Sigmoid colon (tissue), 7 donors: ENCODE measurements around the gene MALAT1. TPM values are rescaled to one million over a fixed set of nuclear protein-coding genes. Genes with fewer than 3 reads are reported as not detected.

ENCODE experiments used
- DNase-seq: peaks from one replicate; pipeline ENCODE4 v3.0.0-alpha.2; 2019
- H3K27ac ChIP-seq, 4 donors: fragments of 200-600 bp; sonication (generic); one replicate each; pipeline ENCODE4 v1.5.1; 2016 to 2019; ENCODE audit warnings: mild to moderate bottlenecking in 1 of 4
- H3K27me3 ChIP-seq, 3 donors: fragments of 200-600 bp; sonication (generic); one replicate each; pipeline ENCODE4 v1.5.1; 2019; ENCODE audit warnings: mild to moderate bottlenecking in 1 of 3
- H3K36me3 ChIP-seq, 4 donors: fragments of 200-600 bp; sonication (generic); one replicate each; pipeline ENCODE4 v1.5.1; 2016 to 2019
- H3K4me1 ChIP-seq, 4 donors: fragments of 200-600 bp; sonication (generic); one replicate each; pipeline ENCODE4 v1.5.1; 2017 to 2019
- H3K4me3 ChIP-seq, 4 donors: fragments of 200-600 bp; sonication (generic); one replicate each; pipeline ENCODE4 v1.5.1; 2017 to 2019; ENCODE audit warnings: mild to moderate bottlenecking in 2 of 4, moderate library complexity in 1 of 4
- H3K9me3 ChIP-seq, 4 donors: fragments of 200-600 bp in 3 of 4; sonication (generic) in 3 of 4; one replicate each; pipeline versions ENCODE4 v1.5.1 to v1.6.1; 2013 to 2019
- EP300 ChIP-seq, 4 donors: sonication (generic); formaldehyde crosslinking; IDR thresholded peaks; one replicate each; pipeline ENCODE4 v1.6.1; 2017; ENCODE audit warnings: antibody characterized with exemption in 4 of 4
- POLR2A ChIP-seq, 2 donors: fragments of 450-650 bp; IDR thresholded peaks; one replicate each; pipeline ENCODE4 v1.6.1; 2016; ENCODE audit warnings: antibody characterized with exemption in 2 of 2, mild to moderate bottlenecking in 2 of 2, moderate library complexity in 2 of 2
- POLR2AphosphoS5 ChIP-seq, 4 donors: sonication (generic); formaldehyde crosslinking; IDR thresholded peaks; one replicate each; pipeline ENCODE4 v1.6.1; 2017; ENCODE audit warnings: antibody characterized with exemption in 4 of 4
- WGBS, 2 donors: extraction: QIAGEN DNeasy Blood & Tissue Kit; methylation state at CpG; one replicate each; pipeline ENCODE4 v1.1.7; 2013; 5-methylcytosine and 5-hydroxymethylcytosine counted together
- intact Hi-C: fragments of 100-400 bp; cut with DNase I; formaldehyde crosslinking; loops from one replicate; pipeline ENCODE4 v1.15.1; 2023
- polyA plus RNA-seq, 3 donors: library from polyadenylated mRNA; stranded (reverse); fragments of 200-250 nt; gene quantifications; one replicate each; pipeline ENCODE4 v1.2.3, GENCODE V29; 2013
- total RNA-seq, 4 donors: library from RNA; depleted of rRNA; stranded (reverse); fragments of >200 nt; gene quantifications; one replicate each; pipeline ENCODE4 v1.1.0, GENCODE V29; 2016
- TF ChIP-seq, protein P1 (sequence below), 4 experiments: fragments of 450-650 bp in 3 of 4; fragments of 200-600 bp in 1 of 4; IDR thresholded peaks; one replicate each; pipeline ENCODE4 v1.5.1; 2016 to 2019; ENCODE audit warnings: antibody characterized with exemption in 4 of 4, mild to moderate bottlenecking in 3 of 4, moderate library complexity in 2 of 4
- donor health status: healthy with polysubstance abuse.
- donor health status: Bipolar disorder and iron deficiency.
- donor health status: healthy.

MALAT1 gene
- total and polyA plus RNA-seq, 7 donors, result 6.6 to 32,672 (median 10,511) TPM

DNA sequence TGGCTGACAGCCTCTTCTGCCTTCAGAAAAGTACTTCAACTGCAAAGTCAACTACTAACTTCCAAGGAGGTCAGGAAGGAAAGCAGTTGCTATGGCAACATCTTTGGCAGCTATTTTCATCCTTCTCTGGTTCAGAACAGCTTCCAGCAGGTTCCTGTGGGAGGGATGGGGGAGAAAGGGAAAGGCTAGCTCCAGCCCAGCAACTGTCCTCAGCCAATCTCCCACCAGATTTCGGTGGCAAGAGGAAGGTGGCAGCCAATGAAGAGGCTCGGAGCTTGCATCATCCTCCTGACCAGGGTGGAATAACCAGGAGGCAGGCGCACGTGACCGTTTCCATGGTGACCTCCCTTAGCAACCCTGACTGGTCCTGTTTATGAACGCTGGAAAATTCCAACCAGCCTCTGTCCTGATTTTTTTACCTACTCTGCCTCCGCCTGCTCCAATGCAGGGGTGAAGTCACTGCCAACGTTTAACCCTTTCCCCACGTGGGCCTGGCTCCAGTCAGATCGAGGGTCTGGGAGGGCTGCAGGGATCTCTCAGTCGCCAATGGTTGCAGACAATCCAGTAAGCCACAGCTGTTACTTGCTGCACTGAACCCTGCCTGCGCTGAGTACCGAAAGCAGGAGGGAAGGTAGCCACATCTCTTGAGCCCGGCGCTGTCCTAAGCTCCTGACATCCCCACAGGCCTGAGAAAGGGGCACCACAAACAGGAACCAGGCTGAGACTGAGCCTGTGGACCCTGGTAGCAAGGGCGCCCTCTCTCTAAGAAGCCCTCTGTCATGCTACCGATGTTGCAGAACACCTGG lies 11.2 kb upstream of the MALAT1 start:
- intact Hi-C loops, result no loop called here
- Histone ChIP-seq H3K27me3 (no peaks in the 10 kb centered on the region), H3K27ac (peak overlapping the region; percentile 92 to 100 (median 97)), H3K36me3 (no peaks in the 10 kb centered on the region), H3K4me3 (peak overlapping the region in 3 of 4 donors; percentile 17 to 32 (median 19)), H3K9me3 (no peaks in the 10 kb centered on the region), H3K4me1 (peaks cover 4 to 91% (median 86%) of the 10 kb centered on the region in 4 donors)
- 5 to 15% methylated on average over 17 of the region's 17 CpGs for WGBS, 2 donors
- DNase-seq, result peak; percentile 100
- TF ChIP-seq EP300 (IDR thresholded peaks at IDR 0.05) (peak in 3 of 4 donors; percentile 27 to 98 (median 66)), POLR2A (IDR thresholded peaks at IDR 0.05) (no peak), POLR2AphosphoS5 (IDR thresholded peaks at IDR 0.05) (peak; percentile 51 to 91 (median 66))
- TF ChIP-seq, protein P1, sequence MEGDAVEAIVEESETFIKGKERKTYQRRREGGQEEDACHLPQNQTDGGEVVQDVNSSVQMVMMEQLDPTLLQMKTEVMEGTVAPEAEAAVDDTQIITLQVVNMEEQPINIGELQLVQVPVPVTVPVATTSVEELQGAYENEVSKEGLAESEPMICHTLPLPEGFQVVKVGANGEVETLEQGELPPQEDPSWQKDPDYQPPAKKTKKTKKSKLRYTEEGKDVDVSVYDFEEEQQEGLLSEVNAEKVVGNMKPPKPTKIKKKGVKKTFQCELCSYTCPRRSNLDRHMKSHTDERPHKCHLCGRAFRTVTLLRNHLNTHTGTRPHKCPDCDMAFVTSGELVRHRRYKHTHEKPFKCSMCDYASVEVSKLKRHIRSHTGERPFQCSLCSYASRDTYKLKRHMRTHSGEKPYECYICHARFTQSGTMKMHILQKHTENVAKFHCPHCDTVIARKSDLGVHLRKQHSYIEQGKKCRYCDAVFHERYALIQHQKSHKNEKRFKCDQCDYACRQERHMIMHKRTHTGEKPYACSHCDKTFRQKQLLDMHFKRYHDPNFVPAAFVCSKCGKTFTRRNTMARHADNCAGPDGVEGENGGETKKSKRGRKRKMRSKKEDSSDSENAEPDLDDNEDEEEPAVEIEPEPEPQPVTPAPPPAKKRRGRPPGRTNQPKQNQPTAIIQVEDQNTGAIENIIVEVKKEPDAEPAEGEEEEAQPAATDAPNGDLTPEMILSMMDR (IDR thresholded peaks at IDR 0.05), result no peak

DNA sequence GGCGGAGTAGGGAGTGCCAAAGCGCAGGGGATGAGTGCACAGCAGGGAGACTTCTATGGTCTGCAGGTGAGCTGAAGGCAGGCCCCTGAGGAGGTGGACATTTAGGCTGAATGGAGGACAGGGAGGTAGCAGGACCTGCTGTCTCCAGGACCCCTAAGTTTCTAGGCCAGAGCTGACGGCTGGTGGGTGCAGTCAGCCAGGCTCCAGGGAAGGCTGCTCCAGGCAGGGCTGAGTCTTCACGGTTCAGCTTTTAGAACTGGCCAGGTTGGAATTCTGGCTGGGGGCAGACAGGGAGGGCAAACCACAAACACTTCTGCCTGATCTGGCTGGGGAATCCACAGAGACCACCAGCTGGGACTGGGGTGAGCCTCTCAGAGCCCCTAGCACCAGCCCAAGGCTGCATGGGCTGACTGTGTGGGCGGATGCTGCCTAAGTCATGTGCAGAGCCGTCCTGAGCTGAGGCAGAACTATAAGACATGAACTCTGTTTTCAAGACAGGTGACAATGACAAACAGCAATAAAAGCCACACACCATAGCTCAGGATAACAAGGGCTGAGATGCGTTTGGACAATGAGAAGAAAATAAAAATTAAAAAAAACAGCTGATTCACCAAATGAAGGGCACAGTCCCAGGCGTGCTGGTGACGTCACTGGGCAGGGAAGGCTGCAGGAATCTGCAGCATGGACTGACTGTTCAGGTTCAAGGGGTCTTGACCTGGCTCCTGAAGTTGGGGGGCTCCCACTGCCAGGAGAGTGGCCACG lies 10.4 kb upstream of the MALAT1 start:
- Histone ChIP-seq H3K9me3 (no peaks in the 10 kb centered on the region), H3K4me3 (peak overlapping the region in 3 of 4 donors; percentile 17 to 32 (median 19)), H3K27ac (peak overlapping the region; percentile 92 to 100 (median 97)), H3K4me1 (peaks cover 4 to 92% (median 90%) of the 10 kb centered on the region in 4 donors), H3K36me3 (no peaks in the 10 kb centered on the region), H3K27me3 (no peaks in the 10 kb centered on the region)
- peak; percentile 88 for DNase-seq
- 16 to 44% methylated on average over 10 of the region's 10 CpGs for WGBS, 2 donors
- TF ChIP-seq POLR2AphosphoS5 (IDR thresholded peaks at IDR 0.05), result peak in 2 of 4 donors; percentile 19 to 40
- no peak for TF ChIP-seq POLR2A (IDR thresholded peaks at IDR 0.05)
- TF ChIP-seq, protein P1 (IDR thresholded peaks at IDR 0.05), result no peak
- TF ChIP-seq EP300 (IDR thresholded peaks at IDR 0.05), result peak in 2 of 4 donors; percentile 53 to 75
- intact Hi-C loops, result no loop called here

DNA sequence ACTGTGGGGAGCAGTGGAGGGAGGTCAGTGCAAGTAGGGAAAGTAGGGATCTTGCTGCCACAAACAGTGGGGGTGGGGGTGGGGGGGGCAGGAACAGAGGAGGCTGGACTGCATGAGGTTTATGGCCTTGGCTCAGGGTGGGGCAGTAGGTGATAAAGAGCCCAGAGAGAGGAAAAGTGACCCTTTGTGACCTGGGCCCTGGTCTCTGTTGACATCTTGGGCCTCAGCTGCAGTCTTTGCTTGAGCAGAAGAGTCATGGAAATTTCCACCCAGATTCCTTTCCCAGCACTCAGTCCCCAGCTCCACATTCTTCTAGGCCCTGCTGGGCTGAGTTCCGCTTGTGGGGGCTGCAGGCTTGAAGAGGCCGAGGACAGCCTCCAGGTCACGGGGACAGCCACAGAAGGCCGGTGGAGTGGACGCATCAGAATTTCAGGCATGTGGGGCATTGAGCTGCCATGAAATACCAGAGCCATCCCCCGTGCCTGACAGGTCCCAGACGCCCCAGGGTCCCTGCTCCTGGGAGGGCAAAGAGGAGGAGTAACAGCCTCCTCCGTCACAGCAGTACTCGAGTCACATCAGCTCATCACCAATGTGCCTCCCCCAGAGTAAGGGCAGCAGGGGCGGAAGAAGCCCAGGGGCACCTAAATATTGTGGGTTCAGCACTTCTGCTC lies 9.7 kb upstream of the MALAT1 start:
- Histone ChIP-seq H3K4me3 (no peak overlapping the region), H3K27me3 (no peaks in the 10 kb centered on the region), H3K4me1 (peaks cover 4 to 94% (median 93%) of the 10 kb centered on the region in 4 donors), H3K9me3 (no peaks in the 10 kb centered on the region), H3K36me3 (no peaks in the 10 kb centered on the region), H3K27ac (peak overlapping the region; percentile 92 to 100 (median 97))
- intact Hi-C loops, result no loop called here
- DNase-seq, result peak; percentile 89
- TF ChIP-seq, protein P1 (IDR thresholded peaks at IDR 0.05), result no peak
- TF ChIP-seq POLR2A (IDR thresholded peaks at IDR 0.05), result no peak
- TF ChIP-seq POLR2AphosphoS5 (IDR thresholded peaks at IDR 0.05), result peak; percentile 49 to 74 (median 66)
- TF ChIP-seq EP300 (IDR thresholded peaks at IDR 0.05), result peak in 2 of 4 donors; percentile 59 to 80
- WGBS, 2 donors, result 69 to 72% methylated on average over 10 of the region's 10 CpGs

DNA sequence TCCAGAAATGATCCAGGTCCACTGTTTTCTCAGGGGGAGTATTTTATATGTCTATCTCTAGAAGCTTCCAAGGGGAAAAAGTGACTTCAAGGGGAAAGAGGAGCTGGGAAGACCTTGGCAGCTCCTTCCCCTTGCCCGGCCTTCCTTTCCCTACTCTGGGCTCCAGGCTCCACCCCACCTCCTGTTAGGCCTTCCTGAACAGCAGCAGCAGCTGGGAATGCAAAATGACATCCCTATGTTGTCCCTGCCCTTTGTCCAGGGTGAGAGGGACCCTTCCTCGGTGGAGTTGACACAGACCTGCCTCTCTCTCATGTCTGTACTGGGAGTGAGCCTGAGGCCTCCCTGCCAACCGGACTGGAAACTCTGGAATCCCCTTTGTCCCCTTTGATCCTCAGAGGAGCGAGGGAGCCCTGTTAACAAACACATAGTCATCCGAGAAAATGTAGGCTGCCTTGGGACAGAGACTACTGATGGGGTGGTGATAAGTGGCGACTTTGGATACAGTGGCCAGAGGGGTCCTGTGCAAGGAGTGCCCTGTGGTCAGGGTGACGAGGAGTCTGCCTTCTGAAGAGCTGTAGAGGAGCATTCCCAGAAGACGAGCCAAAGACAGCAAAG lies 9.0 kb upstream of the MALAT1 start:
- TF ChIP-seq EP300 (IDR thresholded peaks at IDR 0.05) (no peak), POLR2A (IDR thresholded peaks at IDR 0.05) (no peak), POLR2AphosphoS5 (IDR thresholded peaks at IDR 0.05) (no peak)
- TF ChIP-seq, protein P1 (IDR thresholded peaks at IDR 0.05), result no peak
- H3K4me3 ChIP-seq, result no peak overlapping the region
- intact Hi-C loops, result no loop called here
- peak overlapping the region; percentile 92 to 100 (median 97) for H3K27ac ChIP-seq
- 38 to 65% methylated on average over 8 of the region's 8 CpGs for WGBS, 2 donors
- H3K27me3 ChIP-seq, result no peaks in the 10 kb centered on the region
- H3K36me3 ChIP-seq, result no peaks in the 10 kb centered on the region
- DNase-seq, result peak; percentile 87
- peaks cover 4 to 97% (median 96%) of the 10 kb centered on the region in 4 donors for H3K4me1 ChIP-seq
- H3K9me3 ChIP-seq, result no peaks in the 10 kb centered on the region
